K562 (cell line): ENCODE results near the gene IRF1. TPM values are rescaled to one million over a fixed set of nuclear protein-coding genes. Genes with fewer than 3 reads are reported as not detected.

Experiments
- ATAC-seq: fragments of 200-7000 bp; cut with Tn5 transposase; 3 replicates; pipeline ENCODE4 v1.9.1; 2020; ENCODE audit warnings: moderate library complexity
- BruUV-seq: library from RNA; stranded (reverse); fragments of 400-500 nt; replicated peaks from 2 replicates; lab custom pipeline; 2021; lab: Mats Ljungman, UMichigan
- CTCF ChIA-PET: fragments of 300-600 bp; formaldehyde crosslinking; extraction: SDS; loops from one replicate; lab custom pipeline; 2021; ENCODE audit warnings: low intra/inter-chr PET ratio; lab: Yijun Ruan, JAX
- POLR2A ChIA-PET: fragments of 300-600, 350-650 bp; sonication (Branson Sonifier 250); formaldehyde crosslinking; extraction: SDS; loops from one replicate; lab custom pipeline; 2021; ENCODE audit warnings: antibody characterized with exemption, inconsistent platforms; lab: Yijun Ruan, JAX
- DNase-seq, 4 experiments: peaks; one replicate each; pipeline versions ENCODE4 v3.0.0 to v3.0.0-alpha.2; 2011 to 2018; ENCODE audit warnings: low spot score in 3 of 4, mixed read lengths in 3 of 4; ENCODE audit errors: extremely low read depth in 1 of 4
- FAIRE-seq: peaks from 2 replicates; lab custom pipeline; 2011; peaks lifted over from hg19 to GRCh38; lab: Jason Lieb, UNC
- H2AFZ ChIP-seq: 2 replicates; pipeline ENCODE4 v1.6.0; 2011; ENCODE audit warnings: low read depth, low read length, control low read depth, inconsistent platforms
- H3K27ac ChIP-seq: fragments of 200-600 bp; 3 replicates; pipeline ENCODE4 v1.8.0; 2011; ENCODE audit warnings: low read depth, mild to moderate bottlenecking, control low read depth, inconsistent platforms, low read length, moderate library complexity, mixed read lengths; ENCODE audit errors: extremely low read depth
- H3K27me3 ChIP-seq, 2 experiments: fragments of 300-600 bp in 1 of 2; 2 replicates in 1 of 2; 3 replicates in 1 of 2; pipeline versions ENCODE4 v1.6.0 to v1.8.0; 2011; ENCODE audit warnings: inconsistent platforms in 2 of 2, low read length in 2 of 2, mild to moderate bottlenecking in 1 of 2, mixed read lengths in 1 of 2, moderate library complexity in 1 of 2; ENCODE audit not compliant: control insufficient read depth in 2 of 2, insufficient read depth in 2 of 2
- H3K36me3 ChIP-seq: fragments of 300-600 bp; 3 replicates; pipeline ENCODE4 v1.8.0; 2011; ENCODE audit warnings: mild to moderate bottlenecking, low read length, inconsistent platforms; ENCODE audit not compliant: control insufficient read depth, insufficient read depth
- H3K4me1 ChIP-seq, 2 experiments: fragments of 200-600 bp in 1 of 2; replicated peaks in 1 of 2; 2 replicates in 1 of 2; 3 replicates in 1 of 2; pipeline versions ENCODE4 v1.5.1 to v1.8.0; 2011; ENCODE audit warnings: inconsistent platforms in 2 of 2, low read length in 2 of 2, mild to moderate bottlenecking in 1 of 2, mixed read lengths in 1 of 2, moderate library complexity in 1 of 2; ENCODE audit not compliant: control insufficient read depth in 2 of 2, insufficient read depth in 2 of 2
- H3K4me2 ChIP-seq: 2 replicates; pipeline ENCODE4 v1.6.1; 2011; ENCODE audit warnings: low read length, control low read depth, inconsistent platforms, mixed read lengths; ENCODE audit not compliant: insufficient read depth
- H3K4me3 ChIP-seq: fragments of 200-600 bp; sonication (generic), shearing (Covaris generic); 2 replicates; pipeline ENCODE4 v1.5.1; 2016; ENCODE audit warnings: control low read depth, inconsistent platforms
- H3K79me2 ChIP-seq: fragments of 200-600 bp; 3 replicates; pipeline ENCODE4 v1.8.0; 2011; ENCODE audit warnings: low read length, inconsistent platforms; ENCODE audit not compliant: control insufficient read depth, insufficient read depth
- H3K9ac ChIP-seq, 2 experiments: 2 replicates each; pipeline versions ENCODE4 v1.6.0 to v1.6.1; 2011; ENCODE audit warnings: low read depth in 2 of 2, low read length in 2 of 2, control low read depth in 1 of 2, inconsistent platforms in 1 of 2, mild to moderate bottlenecking in 1 of 2, mixed read lengths in 1 of 2; ENCODE audit not compliant: insufficient read depth in 1 of 2
- H3K9me1 ChIP-seq: one replicate; pipeline ENCODE4 v1.6.0; 2011; ENCODE audit warnings: inconsistent platforms, mild to moderate bottlenecking, low read length, moderate library complexity; ENCODE audit not compliant: control insufficient read depth, insufficient read depth
- H3K9me3 ChIP-seq: replicated peaks from 2 replicates; pipeline ENCODE4 v1.5.1; 2011; ENCODE audit warnings: low read depth, low read length, inconsistent platforms; ENCODE audit not compliant: control insufficient read depth, insufficient read depth
- H4K20me1 ChIP-seq: replicated peaks from 2 replicates; pipeline ENCODE4 v1.6.1; 2011; ENCODE audit warnings: low read length, inconsistent platforms, mixed read lengths; ENCODE audit not compliant: control insufficient read depth, insufficient read depth
- BCOR ChIP-seq: fragments of 450-650 bp; IDR thresholded peaks from 2 replicates; pipeline ENCODE4 v1.6.1; 2016
- CEBPG ChIP-seq, 3 experiments: fragments of 200-800 bp in 1 of 3; sonication (Bioruptor generic) in 1 of 3; sonication (generic) in 1 of 3; formaldehyde crosslinking in 1 of 3; IDR thresholded peaks in 2 of 3; conservative IDR thresholded peaks in 1 of 3; 2 replicates each; pipeline versions ENCODE4 v1.6.1 to v1.8.0; 2016 to 2022; ENCODE audit warnings: missing compliant biosample characterization in 2 of 3, missing genetic modification characterization in 2 of 3, mild to moderate bottlenecking in 1 of 3, missing genetic modification reagents in 1 of 3
- FOXK2 ChIP-seq, 2 experiments: fragments of 450-650 bp; IDR thresholded peaks in 1 of 2; conservative IDR thresholded peaks in 1 of 2; 2 replicates each; pipeline ENCODE4 v1.6.1; 2016; ENCODE audit warnings: low read depth in 2 of 2, mild to moderate bottlenecking in 1 of 2
- HIVEP1 ChIP-seq: fragments of 250-450 bp; sonication (Bioruptor Pico); IDR thresholded peaks from 2 replicates; pipeline ENCODE4 v1.4.0; 2020; ENCODE audit warnings: mild to moderate bottlenecking
- HMBOX1 ChIP-seq: sonication (generic); IDR thresholded peaks from 2 replicates; pipeline ENCODE4 v1.6.1; 2016
- NR0B1 ChIP-seq: fragments of 450-650 bp; IDR thresholded peaks from one replicate; pipeline ENCODE4 v1.6.1; 2018; ENCODE audit warnings: mild to moderate bottlenecking, moderate library complexity; ENCODE audit not compliant: partially characterized antibody
- OTX1 ChIP-seq: fragments of 450-650 bp; formaldehyde crosslinking; IDR thresholded peaks from 2 replicates; pipeline ENCODE4 v1.4.0; 2022; ENCODE audit warnings: mild to moderate bottlenecking
- PRDM10 ChIP-seq: fragments of 450-650 bp; IDR thresholded peaks from 2 replicates; pipeline ENCODE4 v1.6.1; 2018; ENCODE audit not compliant: partially characterized antibody
- TCFL5 ChIP-seq: fragments of 250-450 bp; sonication (Bioruptor Pico); conservative IDR thresholded peaks from 2 replicates; pipeline ENCODE4 v1.6.1; 2021; ENCODE audit warnings: mild to moderate bottlenecking, moderate library complexity, matching md5 sums
- XRCC4 ChIP-seq: IDR thresholded peaks from one replicate; pipeline ENCODE4 v1.6.1; 2011; ENCODE audit not compliant: insufficient read depth, insufficient read length; ENCODE audit errors: extremely low read depth
- ZBTB17 ChIP-seq: fragments of 450-650 bp; formaldehyde crosslinking; IDR thresholded peaks from 2 replicates; pipeline ENCODE4 v1.4.0; 2020; ENCODE audit warnings: mild to moderate bottlenecking
- ZNF140 ChIP-seq: fragments of 250-450 bp; sonication (Bioruptor Pico); IDR thresholded peaks from 2 replicates; pipeline ENCODE4 v1.8.0; 2021; ENCODE audit warnings: moderate library complexity, mild to moderate bottlenecking, inconsistent platforms
- ZNF3 ChIP-seq: fragments of 250-450 bp; sonication (Bioruptor Pico); IDR thresholded peaks from 2 replicates; pipeline ENCODE4 v1.5.0; 2021; ENCODE audit warnings: mild to moderate bottlenecking, moderate library complexity
- ZNF778 ChIP-seq: fragments of 450-650 bp; formaldehyde crosslinking; IDR thresholded peaks from 2 replicates; pipeline ENCODE4 v1.4.0; 2020; ENCODE audit warnings: mild to moderate bottlenecking, moderate library complexity
- ZSCAN32 ChIP-seq: fragments of 450-650 bp; formaldehyde crosslinking; IDR thresholded peaks from 2 replicates; pipeline ENCODE4 v1.4.0; 2020; ENCODE audit warnings: mild to moderate bottlenecking, moderate library complexity
- WGBS: fragments of 100-300 bp; shearing (Covaris generic); methylation state at CpG from one replicate; pipeline ENCODE4 v1.1.6; 2016; ENCODE audit warnings: low coverage, mixed read lengths; ENCODE audit not compliant: insufficient coverage; ENCODE audit errors: missing lambda C conversion rate; 5-methylcytosine and 5-hydroxymethylcytosine counted together
- in situ Hi-C: fragments of 300-500 bp; cut with MboI; formaldehyde crosslinking; loops from 4 replicates; pipeline ENCODE4 v1.15.0; 2018; ENCODE audit warnings: inconsistent platforms, mixed read lengths
- intact Hi-C: fragments of 100-400 bp; cut with micrococcal nuclease; formaldehyde crosslinking; loops from 2 replicates; pipeline ENCODE4 v1.14.2; 2022
- polyA plus RNA-seq, 8 experiments: library from polyadenylated mRNA; depleted of rRNA in 4 of 8; stranded (reverse) in 5 of 8; unstranded in 3 of 8; fragments of >200 nt; fragmentation: Nextera tagmentation in 2 of 8; fragmentation: Illumina TruSeq in 1 of 8; extraction: Ambion mirVana in 2 of 8; extraction: Trizol in 1 of 8; gene quantifications; 2 replicates each; pipeline versions ENCODE4 v1.2.1 to v1.2.3, GENCODE V29; 2011 to 2014; ENCODE audit warnings: inconsistent platforms in 1 of 8, missing spikeins in 1 of 8
- total RNA-seq, 7 experiments: library from RNA; depleted of rRNA in 6 of 7; stranded (reverse); fragments of >200 nt in 6 of 7; fragmentation: Illumina TruSeq in 2 of 7; extraction: Trizol in 2 of 7; gene quantifications; 2 replicates each; pipeline versions ENCODE4 v1.2.1 to v1.2.3, GENCODE V29; 2011 to 2021; ENCODE audit warnings: low replicate concordance in 1 of 7

IRF1 gene
- total and polyA plus RNA-seq, 9 of the 15 experiments (the other 6 are each of a cell fraction or from before 2014, with no cell fraction given) = 1.1 to 12.3 (median 5.9) TPM

GRCh38 chr5:132501961-132502931, 11.7 kb upstream of the IRF1 start:
- POLR2A ChIA-PET = interaction anchor here (0.7 to 1.5 kb wide), 3 partner anchors 95 to 297 kb away, joined by 3 to 4 read pairs (median 3); no protein-coding TSS in a partner anchor
- in situ Hi-C loops = no loop called here
- ATAC-seq (no peak), FAIRE-seq (no peak), DNase-seq (no peak)
- Histone ChIP-seq H3K4me3 (no peak overlapping the region), H3K27me3 (no peaks in the 10 kb centered on the region), H2AFZ (no peak overlapping the region), H3K4me2 (no peak overlapping the region), H3K9me1 (no peaks in the 10 kb centered on the region), H3K9me3 (no peaks in the 10 kb centered on the region), H4K20me1 (no peaks in the 10 kb centered on the region), H3K27ac (no peak overlapping the region), H3K79me2 (no peaks in the 10 kb centered on the region), H3K9ac (peak overlapping the region in 1 of 2 experiments; percentile 57; a peak in 2 of 4 replicates), H3K36me3 (no peaks in the 10 kb centered on the region), H3K4me1 (peaks cover 23 to 29% of the 10 kb centered on the region in 2 experiments; a peak in 4 of 5 replicates)
- intact Hi-C loops = loop anchor here (1.0 to 2.0 kb wide), 6 partner anchors 83 to 437 kb away; no protein-coding TSS in a partner anchor
- WGBS = 69% methylated on average over 9 of the region's 10 CpGs
- BruUV-seq = no TSS peak
- CTCF ChIA-PET = interaction anchor here (0.8 to 3.5 kb wide), 5 partner anchors 82 to 437 kb away, joined by 3 to 79 read pairs (median 10); partner anchors contain the start of gene SLC22A5
- TF ChIP-seq FOXK2 (conservative IDR thresholded peaks at IDR 0.05 in 1 of 2, IDR thresholded peaks at IDR 0.05 in 1 of 2; ENCODE audit: low read depth in 2 of 2) (no peak), ZBTB17 (CRISPR knock-in tag) (no peak), HIVEP1 (CRISPR knock-in tag) (no peak), CEBPG (CRISPR knock-in tag; IDR thresholded peaks at IDR 0.05) (no peak), CEBPG (tag; conservative IDR thresholded peaks at IDR 0.05 in 1 of 2, IDR thresholded peaks at IDR 0.05 in 1 of 2) (no peak), BCOR (no peak), OTX1 (no peak), ZNF778 (no peak), TCFL5 (CRISPR knock-in tag) (no peak), PRDM10 (no peak), NR0B1 (no peak), ZSCAN32 (CRISPR knock-in tag) (no peak), HMBOX1 (no peak), ZNF140 (CRISPR knock-in tag) (no peak), ZNF3 (CRISPR knock-in tag) (no peak), XRCC4 (no peak)
